ENCODE data around the gene SFT2D1. TPM values are rescaled to one million over a fixed set of nuclear protein-coding genes. Genes with fewer than 3 reads are reported as not detected.

SFT2D1 gene
- total RNA-seq, 1 experiment from 2014 or later: 40.2 TPM

- H2BK5ac ChIP-seq (ENCODE audit: insufficient read length, low read length): no peak overlapping the region
- no peaks in the 10 kb centered on the region for H3K79me1 ChIP-seq (ENCODE audit: insufficient read depth, low read depth, low read length, poor library complexity, severe bottlenecking)
- no CpG with 5 or more reads among the region's 3 CpGs for WGBS (ENCODE audit: extremely low coverage, insufficient read length, low lambda C conversion rate)
- H3K4me3 Mint-ChIP-seq: no peak overlapping the region
- H3K9me3 ChIP-seq (ENCODE audit: control insufficient read depth, low read depth, low read length): no peaks in the 10 kb centered on the region
- no peak overlapping the region for H2AFZ ChIP-seq (ENCODE audit: low read length)
- H4K91ac ChIP-seq (ENCODE audit: insufficient read length, low read depth, low read length): no peak overlapping the region
- H4K5ac ChIP-seq (ENCODE audit: insufficient read length, low read depth, low read length): no peak overlapping the region
- peaks cover 4% of the 10 kb centered on the region for H3K23me2 ChIP-seq (ENCODE audit: insufficient read length, low read depth, low read length, poor library complexity, severe bottlenecking)
- no peak overlapping the region for H2BK20ac ChIP-seq (ENCODE audit: low read depth, low read length, poor library complexity, severe bottlenecking)
- no peak overlapping the region for H2AK5ac ChIP-seq (ENCODE audit: insufficient read length, low read length)
- no peaks in the 10 kb centered on the region for H3K27me3 Mint-ChIP-seq (ENCODE audit: low read depth)
- H2BK15ac ChIP-seq (ENCODE audit: low read depth, low read length): no peak overlapping the region
- H3K79me2 ChIP-seq (ENCODE audit: insufficient read depth, low read length): no peaks in the 10 kb centered on the region
- H2BK12ac ChIP-seq (ENCODE audit: insufficient read length, low read depth, low read length): no peak overlapping the region
- peaks cover 25 to 41% of the 10 kb centered on the region in 2 experiments for H3K4me1 Mint-ChIP-seq
- H3K27ac Mint-ChIP-seq: no peak overlapping the region
- no peaks in the 10 kb centered on the region for H4K20me1 ChIP-seq (ENCODE audit: control insufficient read depth, insufficient read depth, insufficient read length)
- no peak overlapping the region for H2BK120ac ChIP-seq (ENCODE audit: low read depth, low read length, poor library complexity, severe bottlenecking)
- peaks cover 0 to 3% (median 2%) of the 10 kb centered on the region in 3 experiments; a peak in 1 of 7 replicates for H3K36me3 Mint-ChIP-seq (ENCODE audit: insufficient read depth in 1 of 3, low read depth in 3 of 3)
- H3T11ph ChIP-seq (ENCODE audit: low read length): no peak overlapping the region
- TF ChIP-seq, protein P1, sequence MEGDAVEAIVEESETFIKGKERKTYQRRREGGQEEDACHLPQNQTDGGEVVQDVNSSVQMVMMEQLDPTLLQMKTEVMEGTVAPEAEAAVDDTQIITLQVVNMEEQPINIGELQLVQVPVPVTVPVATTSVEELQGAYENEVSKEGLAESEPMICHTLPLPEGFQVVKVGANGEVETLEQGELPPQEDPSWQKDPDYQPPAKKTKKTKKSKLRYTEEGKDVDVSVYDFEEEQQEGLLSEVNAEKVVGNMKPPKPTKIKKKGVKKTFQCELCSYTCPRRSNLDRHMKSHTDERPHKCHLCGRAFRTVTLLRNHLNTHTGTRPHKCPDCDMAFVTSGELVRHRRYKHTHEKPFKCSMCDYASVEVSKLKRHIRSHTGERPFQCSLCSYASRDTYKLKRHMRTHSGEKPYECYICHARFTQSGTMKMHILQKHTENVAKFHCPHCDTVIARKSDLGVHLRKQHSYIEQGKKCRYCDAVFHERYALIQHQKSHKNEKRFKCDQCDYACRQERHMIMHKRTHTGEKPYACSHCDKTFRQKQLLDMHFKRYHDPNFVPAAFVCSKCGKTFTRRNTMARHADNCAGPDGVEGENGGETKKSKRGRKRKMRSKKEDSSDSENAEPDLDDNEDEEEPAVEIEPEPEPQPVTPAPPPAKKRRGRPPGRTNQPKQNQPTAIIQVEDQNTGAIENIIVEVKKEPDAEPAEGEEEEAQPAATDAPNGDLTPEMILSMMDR (conservative IDR thresholded peaks at IDR 0.05): no peak
- H3K56ac ChIP-seq (ENCODE audit: insufficient read length, low read depth, low read length): no peak overlapping the region
- DNase-seq: no peak
- H3K27ac ChIP-seq (ENCODE audit: insufficient read length, low read depth, low read length): no peak overlapping the region
- no peak overlapping the region for H4K8ac ChIP-seq (replicated peaks; ENCODE audit: insufficient read length, low read depth, low read length)
- no peak overlapping the region for H3K4ac ChIP-seq (ENCODE audit: low read depth, low read length)
- H3K23ac ChIP-seq (ENCODE audit: insufficient read length, low read depth, low read length): no peak overlapping the region
- H3K9ac ChIP-seq (ENCODE audit: extremely low read depth, insufficient read length, low read length): no peak overlapping the region
- H3K9me3 Mint-ChIP-seq: no peaks in the 10 kb centered on the region
- H3K4me2 ChIP-seq (ENCODE audit: insufficient read depth, insufficient read length, low read length): no peak overlapping the region
- H3K4me1 ChIP-seq (ENCODE audit: insufficient read depth, low read length): peaks cover 4% of the 10 kb centered on the region; the same call in 1 of the 2 replicates
- no peak overlapping the region for H3K18ac ChIP-seq (ENCODE audit: insufficient read length, low read depth, low read length)
- H3K14ac ChIP-seq (ENCODE audit: insufficient read depth, low read length): no peak overlapping the region
- no peaks in the 10 kb centered on the region for H3K27me3 ChIP-seq (ENCODE audit: insufficient read depth, low read length)
These were observed 28.1 kb upstream of the SFT2D1 start for GRCh38 chr6:166370489-166370888.
